CD14-positive monocyte (primary cell): ENCODE data around the gene NXPH1. TPM values are rescaled to one million over a fixed set of nuclear protein-coding genes. Genes with fewer than 3 reads are reported as not detected.

ENCODE experiments used
- DNase-seq, 3 donors: peaks; one replicate each; pipeline ENCODE4 v3.0.0-alpha.2; 2011 to 2022
- H2AFZ ChIP-seq: 2 replicates; pipeline ENCODE4 v1.6.0; 2012; ENCODE audit warnings: mild to moderate bottlenecking, low read depth, low read length, inconsistent platforms; ENCODE audit not compliant: insufficient read depth, poor library complexity, severe bottlenecking
- H3K27ac ChIP-seq, 2 donors: 1 replicate in 1 of 2; 2 replicates in 1 of 2; pipeline ENCODE4 v1.5.1; 2012 to 2013; ENCODE audit warnings: low read length in 2 of 2, control low read depth in 1 of 2, inconsistent platforms in 1 of 2, low read depth in 1 of 2, mild to moderate bottlenecking in 1 of 2
- H3K27me3 ChIP-seq, 2 donors: one replicate each; pipeline versions ENCODE4 v1.6.0 to v1.6.1; 2011 to 2013; ENCODE audit warnings: low read length in 2 of 2; ENCODE audit not compliant: control insufficient read depth in 2 of 2, insufficient read depth in 2 of 2
- H3K36me3 ChIP-seq, 2 donors: replicated peaks in 1 of 2; 1 replicate in 1 of 2; 2 replicates in 1 of 2; pipeline versions ENCODE4 v1.5.1 to v1.6.1; 2012 to 2013; ENCODE audit warnings: low read length in 2 of 2, control low read depth in 1 of 2, inconsistent platforms in 1 of 2, mild to moderate bottlenecking in 1 of 2; ENCODE audit not compliant: insufficient read depth in 2 of 2, control insufficient read depth in 1 of 2
- H3K4me1 ChIP-seq, 2 donors: 1 replicate in 1 of 2; 2 replicates in 1 of 2; pipeline versions ENCODE4 v1.5.1 to v1.6.1; 2012 to 2013; ENCODE audit warnings: low read length in 2 of 2, control low read depth in 1 of 2, inconsistent platforms in 1 of 2, mild to moderate bottlenecking in 1 of 2, moderate library complexity in 1 of 2; ENCODE audit not compliant: insufficient read depth in 2 of 2, control insufficient read depth in 1 of 2
- H3K4me2 ChIP-seq: replicated peaks from 2 replicates; pipeline ENCODE3; 2012; ENCODE audit warnings: low read length, moderate library complexity, mild to moderate bottlenecking; ENCODE audit not compliant: poor library complexity, severe bottlenecking; ENCODE audit errors: extremely low read depth
- H3K4me3 ChIP-seq, 3 experiments: fragments of 200-600 bp in 1 of 3; sonication (generic) in 1 of 3; replicated peaks in 1 of 3; 1 replicate in 2 of 3; 2 replicates in 1 of 3; pipeline ENCODE4 v1.5.1; 2011 to 2013; ENCODE audit warnings: low read length in 3 of 3, mild to moderate bottlenecking in 3 of 3, control low read depth in 2 of 3, low read depth in 2 of 3, inconsistent platforms in 1 of 3, moderate library complexity in 1 of 3
- H3K79me2 ChIP-seq: 2 replicates; pipeline ENCODE4 v1.6.0; 2012; ENCODE audit warnings: mild to moderate bottlenecking, control low read depth, inconsistent platforms, low read length, moderate library complexity; ENCODE audit not compliant: insufficient read depth
- H3K9ac ChIP-seq: 2 replicates; pipeline ENCODE4 v1.6.0; 2017; ENCODE audit warnings: low read length, mild to moderate bottlenecking; ENCODE audit not compliant: insufficient read depth, poor library complexity, severe bottlenecking
- H3K9me3 ChIP-seq, 2 donors: replicated peaks in 1 of 2; 1 replicate in 1 of 2; 2 replicates in 1 of 2; pipeline versions ENCODE4 v1.5.1 to v1.6.1; 2012 to 2013; ENCODE audit warnings: low read length in 2 of 2, control low read depth in 1 of 2; ENCODE audit not compliant: control insufficient read depth in 1 of 2, insufficient read depth in 1 of 2
- H4K20me1 ChIP-seq: 2 replicates; pipeline ENCODE4 v1.6.0; 2012; ENCODE audit warnings: mild to moderate bottlenecking, low read length, control low read depth, moderate library complexity; ENCODE audit not compliant: insufficient read depth
- H3K27ac Mint-ChIP-seq, 7 donors: one replicate each; pipeline ENCODE4 v1.8.0; 2020; ENCODE audit warnings: mild to moderate bottlenecking in 7 of 7, mixed read lengths in 7 of 7, moderate library complexity in 6 of 7, inconsistent platforms in 2 of 7
- H3K27me3 Mint-ChIP-seq, 3 donors: one replicate each; pipeline ENCODE4 v1.8.0; 2021 to 2022; ENCODE audit warnings: low read depth in 3 of 3, mild to moderate bottlenecking in 3 of 3, mixed read lengths in 3 of 3, moderate library complexity in 3 of 3, inconsistent platforms in 1 of 3
- H3K36me3 Mint-ChIP-seq, 2 donors: one replicate each; pipeline ENCODE4 v1.8.0; 2020; ENCODE audit warnings: mixed read lengths in 2 of 2, inconsistent platforms in 1 of 2, mild to moderate bottlenecking in 1 of 2
- H3K4me1 Mint-ChIP-seq: one replicate; pipeline ENCODE4 v1.8.0; 2020; ENCODE audit warnings: mild to moderate bottlenecking, mixed read lengths
- H3K4me3 Mint-ChIP-seq, 2 donors: one replicate each; pipeline ENCODE4 v1.8.0; 2020; ENCODE audit warnings: mild to moderate bottlenecking in 2 of 2, mixed read lengths in 2 of 2, moderate library complexity in 1 of 2
- H3K9me3 Mint-ChIP-seq, 7 donors: one replicate each; pipeline ENCODE4 v1.8.0; 2020 to 2022; ENCODE audit warnings: mixed read lengths in 7 of 7, mild to moderate bottlenecking in 6 of 7, moderate library complexity in 6 of 7, inconsistent platforms in 2 of 7
- CTCF ChIP-seq: fragments of 200-600 bp; IDR thresholded peaks from one replicate; pipeline ENCODE4 v1.8.0; 2022; ENCODE audit warnings: antibody characterized with exemption, mild to moderate bottlenecking
- WGBS: methylation state at CpG from one replicate; pipeline ENCODE4 v1.1.5; 2013; ENCODE audit warnings: missing lambda C conversion rate; ENCODE audit not compliant: insufficient coverage; 5-methylcytosine and 5-hydroxymethylcytosine counted together
- intact Hi-C, 2 donors: fragments of 100-400 bp; cut with micrococcal nuclease; formaldehyde crosslinking; loops; one replicate each; pipeline versions ENCODE4 v1.15.0 to v1.15.1; 2023
- polyA plus RNA-seq, 3 donors: library from polyadenylated mRNA; depleted of rRNA in 1 of 3; unstranded in 2 of 3; stranded (reverse) in 1 of 3; fragments of 300-500 nt in 2 of 3; fragments of >200 nt in 1 of 3; fragmentation: Illumina TruSeq in 2 of 3; gene quantifications; 1 replicate in 2 of 3; 2 replicates in 1 of 3; pipeline ENCODE4 v1.2.3, GENCODE V29; 2012 to 2021

The NXPH1 gene
- polyA plus RNA-seq, 3 donors: not detected

DNA sequence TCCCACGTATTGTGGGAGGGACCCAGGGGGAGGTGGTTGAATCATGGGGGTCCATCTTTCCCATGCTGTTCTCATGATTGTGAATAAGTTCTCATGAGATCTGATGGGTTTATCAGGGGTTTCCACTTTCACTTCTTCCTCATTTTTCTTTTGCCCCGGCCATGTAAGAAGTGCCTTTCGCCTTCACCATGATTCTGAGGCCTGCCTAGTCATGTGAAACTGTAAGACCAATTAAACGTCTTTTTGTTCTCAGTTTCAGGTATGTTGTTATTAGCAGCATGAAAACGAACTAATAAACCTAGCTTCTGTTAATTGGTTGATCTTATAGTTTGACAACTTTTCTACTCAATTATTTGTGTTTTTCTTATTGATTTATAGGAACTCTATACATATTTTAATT is 206.3 kb downstream of the NXPH1 start:
- no peak for TF ChIP-seq CTCF
- no peak overlapping the region for H3K9ac ChIP-seq
- no CpG with 5 or more reads among the region's 5 CpGs for WGBS
- Mint-ChIP-seq H3K27ac (no peak overlapping the region), H3K4me3 (no peak overlapping the region), H3K36me3 (no peaks in the 10 kb centered on the region), H3K4me1 (no peaks in the 10 kb centered on the region), H3K9me3 (peaks cover 0 to 5% (median 0%) of the 10 kb centered on the region in 7 donors), H3K27me3 (peaks cover 0 to 1% (median 0%) of the 10 kb centered on the region in 3 donors)
- no peaks in the 10 kb centered on the region for H3K79me2 ChIP-seq
- no peak for DNase-seq
- no peak overlapping the region for H3K4me2 ChIP-seq
- H2AFZ ChIP-seq: no peak overlapping the region
- H3K4me3 ChIP-seq: no peak overlapping the region
- H3K27me3 ChIP-seq: no peaks in the 10 kb centered on the region
- peaks cover 5 to 10% of the 10 kb centered on the region in 2 donors for H3K9me3 ChIP-seq
- H4K20me1 ChIP-seq: no peaks in the 10 kb centered on the region
- H3K36me3 ChIP-seq: no peaks in the 10 kb centered on the region
- no peak overlapping the region for H3K27ac ChIP-seq
- no peaks in the 10 kb centered on the region for H3K4me1 ChIP-seq
- intact Hi-C loops: no loop called here

- Mint-ChIP-seq H3K9me3 (peaks cover 0 to 3% (median 0%) of the 10 kb centered on the region in 7 donors), H3K36me3 (no peaks in the 10 kb centered on the region), H3K4me1 (no peaks in the 10 kb centered on the region), H3K27me3 (peaks cover 0 to 1% (median 0%) of the 10 kb centered on the region in 3 donors), H3K27ac (no peak overlapping the region), H3K4me3 (no peak overlapping the region)
- Histone ChIP-seq H3K4me3 (no peak overlapping the region), H3K4me1 (no peaks in the 10 kb centered on the region), H3K9me3 (peaks cover 4 to 5% of the 10 kb centered on the region in 2 donors), H2AFZ (no peak overlapping the region), H3K36me3 (no peaks in the 10 kb centered on the region), H3K27ac (no peak overlapping the region), H3K79me2 (no peaks in the 10 kb centered on the region), H4K20me1 (no peaks in the 10 kb centered on the region), H3K27me3 (no peaks in the 10 kb centered on the region), H3K4me2 (no peak overlapping the region), H3K9ac (no peak overlapping the region)
- WGBS: no CpG with 5 or more reads among the region's 1 CpG
- no peak for TF ChIP-seq CTCF
- DNase-seq: no peak
- intact Hi-C loops: no loop called here
Observed at GRCh38 chr7:8640671-8641070, 207.3 kb downstream of the NXPH1 start.
